Right ventricle myocardium inferior (tissue), 1 donor: Measurements from ENCODE around the gene NTMT1. TPM values are rescaled to one million over a fixed set of nuclear protein-coding genes. Genes with fewer than 3 reads are reported as not detected.

Source experiments
- ATAC-seq: fragments of 200-7000 bp; cut with Tn5 transposase; one replicate; pipeline ENCODE4 v1.9.1; 2020; ENCODE audit warnings: mild to moderate bottlenecking, moderate library complexity
- DNase-seq: peaks from one replicate; pipeline ENCODE4 v3.0.0; 2021; ENCODE audit errors: missing footprints
- intact Hi-C: fragments of 100-400 bp; cut with DNase I; formaldehyde crosslinking; loops from one replicate; pipeline ENCODE4 v1.11.0; 2022
- total RNA-seq: library from RNA; stranded (reverse); fragmentation: NEBNext Ultra II Directional; extraction: Animal tissue kit (Norgen Biotek cat#: 25700); gene quantifications from one replicate; pipeline ENCODE4 v1.2.1, GENCODE V29; 2021
- donor health status: DM: no; HTN: yes; CAD: no; lungs with severe emphysema.

Gene NTMT1
- total RNA-seq, 1 donor from 2014 or later = 72.1 TPM

DNA sequence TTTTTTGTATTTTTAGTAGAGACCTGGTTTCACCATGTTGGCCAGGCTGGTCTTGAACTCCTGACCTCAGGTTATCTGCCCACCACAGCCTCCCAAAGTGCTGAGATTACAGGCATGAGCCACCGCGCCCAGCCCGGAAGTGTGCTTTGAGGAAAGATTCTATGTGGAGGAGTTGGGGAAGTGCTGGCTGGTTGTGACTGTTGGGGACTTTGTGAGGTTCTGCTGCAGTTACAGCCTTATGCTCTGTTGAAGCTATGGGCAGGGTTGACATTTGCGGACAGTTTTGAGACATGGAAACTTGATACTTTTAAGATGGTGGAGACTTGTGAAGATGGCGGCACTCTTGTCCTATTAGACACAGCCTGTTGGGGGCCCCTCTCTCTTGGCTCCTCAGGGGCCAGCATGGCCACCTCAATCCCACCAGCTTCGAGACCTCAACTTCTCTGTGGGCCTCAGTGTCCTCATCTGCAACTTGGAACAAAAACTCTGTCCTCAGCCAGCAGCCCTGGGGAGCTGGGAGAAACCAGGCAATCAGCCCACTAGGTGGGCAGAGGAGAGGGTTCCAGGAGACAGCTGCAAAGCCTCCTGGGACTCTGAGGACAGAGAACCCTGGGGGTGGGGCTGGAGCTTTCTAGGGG, 29.9 kb upstream of the NTMT1 start:
- intact Hi-C loops = no loop called here
- no peak for ATAC-seq
- DNase-seq = no peak

DNA sequence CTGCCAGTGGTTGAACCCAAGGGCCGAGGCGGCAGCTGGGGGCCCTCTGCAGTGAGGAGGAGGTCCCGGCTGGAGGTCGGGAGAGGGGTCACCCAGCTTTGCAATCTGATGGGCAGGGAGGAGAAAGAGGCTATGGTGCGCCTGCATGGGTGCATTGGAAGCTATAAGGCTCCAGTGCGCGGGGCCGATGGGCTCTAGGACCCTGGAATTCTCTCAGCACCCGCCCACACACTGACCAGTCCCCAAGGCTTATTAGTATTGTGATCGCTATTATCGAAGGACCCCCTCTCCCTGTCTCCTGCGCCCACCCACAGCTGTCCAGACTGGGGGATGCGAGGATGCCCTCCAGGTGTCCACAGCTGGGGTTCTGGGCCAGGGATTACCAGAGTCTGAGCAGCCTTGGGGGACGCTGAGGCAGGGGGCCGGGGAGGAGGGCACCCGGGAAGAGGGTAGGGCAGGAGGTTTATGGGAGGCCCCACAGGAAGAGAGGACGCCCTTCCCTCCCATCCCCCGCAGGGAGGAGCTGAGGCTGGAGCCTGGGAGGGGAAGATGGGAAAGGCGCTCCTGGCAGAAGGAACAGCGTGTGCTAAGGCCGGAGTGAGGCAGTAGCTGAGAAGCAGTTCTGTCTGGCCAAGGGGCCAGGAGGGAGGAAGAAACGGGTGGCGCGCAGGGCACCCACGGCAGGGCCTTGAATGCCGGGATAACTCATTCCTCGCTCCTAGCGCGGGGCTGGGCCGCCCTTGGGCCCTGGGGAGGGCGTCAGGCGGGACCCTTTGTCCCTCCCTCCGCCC, 29.2 kb upstream of the NTMT1 start:
- intact Hi-C loops = no loop called here
- ATAC-seq (peak; percentile 85), DNase-seq (peak; percentile 77)

DNA sequence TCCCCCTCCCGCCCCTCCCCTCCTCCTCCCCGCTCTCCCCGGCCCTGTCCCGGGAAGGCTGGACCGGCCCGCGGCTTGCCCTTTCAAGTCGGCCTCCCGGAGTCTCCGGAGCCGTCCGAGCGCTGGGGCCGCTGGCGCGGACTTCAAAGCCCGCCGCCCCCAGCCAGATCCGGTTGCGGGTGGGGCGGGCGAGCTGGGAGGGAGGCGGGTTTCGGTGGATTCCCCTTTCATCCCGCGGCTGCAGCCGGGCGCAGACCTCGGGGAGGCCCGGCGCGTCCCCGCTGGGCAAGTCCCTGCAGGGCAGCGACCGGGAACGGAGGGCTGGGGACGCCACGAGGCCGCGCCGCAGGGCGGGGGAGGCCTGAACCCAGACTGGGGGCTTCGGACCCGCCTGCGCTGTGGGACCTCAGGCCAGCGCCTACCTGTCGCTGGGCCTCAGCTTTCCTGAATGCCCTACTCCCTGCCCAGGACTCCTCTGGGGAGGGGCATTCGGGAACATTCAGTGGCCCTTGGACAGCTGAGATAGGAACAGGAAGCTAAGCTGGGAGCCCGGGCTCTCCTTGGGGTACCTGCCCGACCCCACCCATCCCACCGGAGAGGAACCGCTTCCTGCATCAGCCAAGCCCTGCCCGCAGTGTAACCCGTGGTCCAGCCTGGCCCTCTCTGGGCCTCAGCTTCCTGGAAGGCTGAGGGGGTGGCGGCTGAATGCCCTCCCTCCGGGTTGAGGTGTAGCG, 28.4 kb upstream of the NTMT1 start:
- ATAC-seq (peak; percentile 57), DNase-seq (peak; percentile 88)
- intact Hi-C loops = no loop called here

DNA sequence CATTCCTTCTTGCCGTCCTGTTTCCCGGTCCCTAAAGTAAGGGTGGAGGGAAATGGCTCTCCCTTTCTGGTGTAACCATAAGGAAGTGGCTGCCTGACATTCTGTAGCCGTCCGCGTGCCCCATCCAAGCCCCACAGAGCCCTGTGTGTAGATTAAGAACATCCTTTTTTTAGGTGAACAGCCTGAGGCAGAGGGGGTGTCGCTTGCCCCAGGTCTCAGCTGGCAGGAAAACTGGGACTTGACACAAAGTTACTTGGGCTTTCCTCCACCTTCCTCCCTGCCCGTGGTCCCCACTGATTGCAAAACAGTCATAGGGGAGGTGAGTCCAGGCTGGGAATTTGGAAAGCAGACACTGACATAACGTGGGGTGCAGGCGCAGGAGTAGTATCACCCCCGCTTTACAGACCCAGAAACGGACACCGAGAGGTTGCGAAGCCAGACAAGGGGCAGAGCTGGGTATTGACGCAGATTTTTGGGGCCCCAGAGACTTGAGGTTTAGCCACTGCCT, 27.8 kb upstream of the NTMT1 start:
- DNase-seq = no peak
- no peak for ATAC-seq
- intact Hi-C loops = no loop called here

DNA sequence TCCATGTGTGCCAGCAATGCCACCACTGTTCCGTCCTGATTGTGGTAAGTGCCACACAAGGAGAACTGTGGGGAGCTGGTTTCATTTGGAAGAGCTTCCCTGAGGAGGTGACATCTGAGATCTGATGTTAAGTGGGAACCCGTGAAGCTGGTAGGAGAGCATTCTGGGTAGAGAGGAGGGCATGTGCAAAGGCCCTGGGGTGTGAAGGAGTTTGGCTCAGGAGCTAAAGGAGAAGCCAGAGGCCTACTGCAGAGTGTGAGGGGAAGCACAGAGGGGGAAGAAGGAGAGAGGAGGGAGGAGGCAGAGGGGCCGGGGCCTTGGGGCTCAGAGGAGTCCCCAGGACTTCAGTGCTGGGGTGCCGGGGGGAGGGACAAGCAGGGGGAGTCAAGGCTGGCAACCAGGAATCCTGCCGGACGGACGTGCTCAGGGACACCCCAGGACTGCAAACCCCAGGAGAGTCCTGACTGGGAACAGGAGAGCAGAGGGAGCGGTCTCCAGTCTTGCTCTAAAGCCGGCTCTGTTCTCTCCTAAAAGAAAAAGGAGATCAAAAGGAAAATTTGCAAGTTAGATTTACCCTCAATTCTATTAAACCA, 24.8 kb upstream of the NTMT1 start:
- ATAC-seq (no peak), DNase-seq (no peak)
- intact Hi-C loops = no loop called here

DNA sequence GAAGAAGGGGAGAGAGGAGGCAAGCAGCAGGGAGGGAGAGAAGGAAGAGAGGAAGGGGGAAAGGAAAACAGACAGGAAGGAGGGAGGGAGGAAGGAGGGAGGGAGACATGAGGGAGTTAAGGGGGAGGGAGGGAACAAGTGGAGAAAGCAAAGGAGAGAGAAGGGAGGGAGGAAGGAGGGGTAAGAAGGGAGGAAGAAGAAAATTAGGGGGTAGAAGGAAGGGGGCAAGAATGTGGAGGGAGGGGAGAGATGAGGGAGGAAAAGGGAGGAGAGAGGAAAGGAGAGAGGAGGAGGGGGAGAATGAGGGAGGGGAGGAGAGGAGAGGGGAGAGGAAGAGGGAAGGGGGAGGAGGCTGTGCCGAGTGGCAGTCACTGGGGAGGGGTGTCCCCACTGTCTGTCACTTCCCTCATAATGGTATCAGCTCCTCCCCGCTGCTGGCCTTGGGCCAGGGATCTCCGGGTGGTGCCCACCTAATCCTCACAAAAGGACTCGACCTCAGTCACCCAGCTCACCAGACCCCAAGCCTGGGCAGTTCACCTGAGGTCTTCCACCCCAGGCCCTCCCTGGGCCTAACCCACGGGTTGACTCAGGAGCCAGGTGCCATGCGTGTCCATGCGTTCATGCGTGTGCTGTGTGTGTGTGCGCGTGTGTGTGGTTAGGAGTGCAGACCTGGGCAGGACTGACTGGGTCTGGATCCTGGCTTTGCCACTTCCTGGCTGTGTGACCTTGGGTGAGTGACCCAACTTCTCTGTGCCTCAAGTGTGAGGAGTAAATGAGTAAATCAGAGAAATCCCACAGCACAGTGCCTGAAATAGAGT, 23.2 kb upstream of the NTMT1 start:
- intact Hi-C loops = no loop called here
- DNase-seq (no peak), ATAC-seq (no peak)

DNA sequence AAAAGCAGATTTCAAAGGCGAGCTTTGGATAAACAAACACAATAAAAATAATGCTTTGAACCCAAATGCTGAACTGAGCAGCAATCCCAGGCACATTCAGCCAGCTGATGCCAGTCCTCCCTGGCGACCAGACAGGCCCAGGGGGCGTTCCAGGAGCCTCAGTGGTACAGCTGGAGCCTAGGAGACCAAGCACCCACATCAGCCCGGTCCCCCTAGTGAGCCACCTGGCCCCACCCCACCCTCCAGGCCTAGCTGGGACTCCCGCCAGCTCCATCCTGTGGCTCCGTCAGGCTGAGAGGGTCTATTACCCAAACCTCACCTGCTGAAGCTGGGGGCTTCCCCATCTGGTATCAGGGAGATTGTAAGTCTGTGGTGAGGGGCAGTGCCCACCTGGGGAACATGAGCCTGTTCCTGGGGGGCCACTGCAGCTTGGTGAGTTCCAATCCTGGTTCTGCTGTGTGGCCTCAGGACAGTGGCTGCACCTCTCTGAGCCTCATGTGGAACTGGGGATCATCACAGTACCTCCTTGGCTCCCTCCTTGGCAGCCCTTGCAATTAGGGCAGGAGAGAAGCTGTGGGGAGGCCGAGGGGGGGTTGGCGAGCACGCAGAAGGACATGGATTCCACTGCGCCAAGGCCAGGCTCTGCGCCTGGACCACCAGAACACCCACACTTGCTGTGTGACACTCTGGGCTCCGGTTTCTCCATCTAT, 21.8 kb upstream of the NTMT1 start:
- intact Hi-C loops = no loop called here
- DNase-seq (no peak), ATAC-seq (no peak)

DNA sequence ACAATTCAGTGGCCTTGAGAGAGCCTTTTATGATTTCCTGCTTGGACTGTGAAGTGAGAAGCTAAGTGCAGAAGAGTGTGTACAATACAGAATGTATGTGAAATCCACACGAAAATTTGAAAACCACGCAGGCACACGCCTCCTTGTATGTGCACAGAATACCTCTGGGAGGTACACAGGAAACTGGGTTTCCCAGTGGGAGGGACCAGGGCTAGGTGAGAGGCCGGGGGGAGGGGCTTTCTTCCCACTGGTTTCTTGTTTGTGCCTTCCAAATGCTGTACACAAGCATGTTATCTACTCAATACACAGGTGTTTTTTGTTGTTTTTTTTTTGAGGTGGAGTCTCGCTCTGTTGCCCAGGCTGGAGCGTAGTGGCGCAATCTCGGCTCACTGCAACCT, 21.2 kb upstream of the NTMT1 start:
- DNase-seq (no peak), ATAC-seq (no peak)
- intact Hi-C loops = loop anchor here (5.0 kb wide), 1 partner anchor 117 kb away; no protein-coding TSS in a partner anchor

DNA sequence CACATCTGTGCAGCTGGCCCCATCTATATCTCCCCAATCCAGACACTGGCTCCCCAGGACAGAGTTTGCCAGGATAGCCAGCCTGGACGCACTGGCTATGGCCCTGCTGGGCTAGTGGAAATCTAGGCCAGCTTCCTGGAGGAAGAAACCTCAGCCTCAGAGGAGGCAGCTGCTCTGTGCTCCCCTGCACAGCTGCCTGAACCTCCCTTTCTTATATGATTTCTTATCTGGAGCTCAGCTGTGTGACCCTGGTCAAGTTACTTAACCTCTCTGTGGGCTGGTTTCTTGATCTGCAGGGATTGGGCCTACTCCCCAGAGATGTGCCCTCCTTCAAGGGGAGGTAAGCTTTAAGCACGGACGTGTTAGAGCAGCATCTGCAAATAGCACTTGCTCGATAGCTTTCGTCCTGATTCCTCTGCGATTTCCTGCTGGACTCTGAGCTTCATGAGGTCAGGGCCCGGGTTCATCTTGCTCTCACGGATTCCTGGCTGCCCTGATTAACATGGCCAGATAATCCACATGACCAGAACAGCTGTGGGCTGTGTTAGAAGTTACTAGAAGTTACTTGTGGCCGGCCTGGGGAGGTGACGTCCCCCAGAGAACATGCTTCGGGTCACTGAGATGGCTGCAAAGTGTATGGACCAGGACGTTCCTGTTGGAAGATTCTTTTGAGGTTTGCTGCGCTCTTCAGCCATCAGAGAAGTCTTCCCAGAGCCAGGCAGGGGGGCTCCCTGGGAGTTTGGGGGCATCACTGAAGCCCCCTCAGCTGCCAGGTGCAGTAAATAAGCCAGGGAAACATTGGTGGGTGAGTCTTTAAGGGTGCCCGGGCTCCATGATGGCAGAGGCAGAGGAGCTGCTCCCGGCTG, 19.6 kb upstream of the NTMT1 start:
- intact Hi-C loops = loop anchor here (2.0 to 5.0 kb wide), 2 partner anchors 119 to 148 kb away; no protein-coding TSS in a partner anchor
- ATAC-seq = peak; percentile 9
- no peak for DNase-seq

DNA sequence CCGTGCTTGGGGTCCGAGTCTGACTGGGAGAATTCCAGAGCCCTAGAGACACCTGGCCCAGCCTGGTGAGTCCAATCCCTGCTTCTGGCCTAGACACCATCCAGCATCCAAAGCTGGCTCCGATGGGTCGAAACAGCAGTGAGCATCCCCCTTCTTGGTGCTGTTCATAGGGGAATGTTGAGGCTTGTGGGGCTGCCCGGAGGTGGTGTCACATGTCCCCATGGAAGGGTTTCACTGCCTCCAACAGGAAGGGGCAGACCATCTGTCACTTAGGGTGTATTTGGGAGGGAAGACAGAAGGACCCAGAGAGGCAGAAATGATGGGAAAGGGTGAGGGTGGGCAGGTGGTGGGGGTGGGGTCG, 19.0 kb upstream of the NTMT1 start:
- DNase-seq = no peak
- intact Hi-C loops = loop anchor here (2.0 to 5.0 kb wide), 2 partner anchors 120 to 148 kb away; no protein-coding TSS in a partner anchor
- ATAC-seq = no peak

DNA sequence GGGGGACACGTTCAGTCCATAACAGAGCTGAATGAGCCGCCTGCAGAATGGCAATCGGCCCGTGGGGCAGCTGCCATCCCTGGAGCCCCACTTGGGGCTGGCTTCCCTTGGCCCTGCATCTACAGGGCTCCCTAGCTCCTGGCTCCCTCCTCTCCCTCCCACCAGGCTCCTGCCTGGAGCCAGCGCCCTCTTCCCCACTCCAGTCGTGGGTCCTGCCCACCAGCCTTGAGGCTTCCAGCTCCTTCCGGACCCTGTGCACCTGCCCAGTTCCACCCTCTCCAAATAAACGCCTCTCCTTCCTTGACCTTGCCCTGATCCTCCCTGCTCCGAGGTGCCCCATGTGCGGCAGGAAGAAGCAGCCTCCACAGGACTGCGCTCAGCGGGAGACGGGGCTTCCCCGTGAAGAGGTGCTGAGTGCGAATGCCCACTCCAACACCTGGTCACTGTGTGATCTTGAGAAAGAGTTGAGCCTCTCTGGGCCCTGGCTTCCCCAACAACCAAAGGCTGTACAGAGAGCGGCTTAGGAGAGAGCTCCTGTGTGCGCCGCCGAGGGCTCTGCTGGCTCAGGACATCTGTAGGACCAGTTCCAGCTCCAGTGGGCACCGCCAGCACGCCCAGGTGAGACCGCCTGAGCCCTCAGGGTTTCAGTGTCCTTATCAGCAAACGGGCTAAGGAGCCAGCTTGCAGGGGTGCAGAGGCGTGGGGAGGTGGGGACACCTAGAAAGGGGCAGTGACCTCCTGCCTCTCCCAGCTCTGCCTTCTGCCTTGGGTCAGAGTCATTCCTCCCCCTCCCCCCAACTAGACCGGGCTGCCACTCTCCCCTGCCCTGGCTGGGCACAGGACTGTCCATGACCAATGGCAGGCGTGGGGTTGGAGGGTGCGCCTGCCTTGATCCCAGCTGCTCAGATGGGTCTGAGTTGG, 17.1 kb upstream of the NTMT1 start:
- ATAC-seq (no peak), DNase-seq (no peak)
- intact Hi-C loops = loop anchor here (5.0 kb wide), 1 partner anchor 122 kb away; no protein-coding TSS in a partner anchor

DNA sequence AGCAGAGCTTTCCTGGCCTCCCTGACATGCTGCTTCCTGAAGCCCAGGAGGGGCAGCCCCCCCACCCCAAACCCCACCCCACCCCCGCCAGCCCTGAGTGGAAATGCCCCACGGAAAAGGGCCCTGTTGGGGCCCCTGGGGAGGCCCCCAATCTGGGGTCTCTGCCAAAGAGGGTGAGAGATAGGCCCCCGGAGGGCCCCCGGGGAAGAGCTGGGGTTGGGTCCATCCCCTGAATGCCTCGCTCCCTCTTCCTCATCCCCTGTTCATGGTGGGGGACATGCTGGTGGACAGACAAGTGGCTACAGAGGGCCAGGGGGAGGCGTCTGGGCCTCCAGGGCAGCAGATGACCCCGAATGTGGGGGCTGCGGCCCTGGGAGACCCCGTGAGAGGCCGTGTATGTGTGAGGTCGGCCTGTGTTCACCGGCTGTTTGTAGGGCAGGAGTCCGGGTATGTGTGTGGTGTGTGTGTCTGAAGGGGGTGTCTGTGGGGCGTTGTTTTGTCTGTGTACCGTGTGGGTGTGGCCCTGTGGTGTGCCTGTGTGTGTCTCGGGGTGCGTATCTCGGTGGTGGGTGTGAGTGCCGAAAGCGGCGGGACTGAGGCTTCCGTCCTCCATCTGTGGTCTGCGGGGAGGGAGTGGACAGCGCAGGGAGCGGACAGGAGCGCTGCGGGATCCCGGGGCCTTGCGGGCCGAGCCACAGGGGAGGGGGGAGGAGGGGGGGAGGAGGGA, 16.3 kb upstream of the NTMT1 start:
- ATAC-seq (no peak), DNase-seq (no peak)
- intact Hi-C loops = loop anchor here (1.0 to 5.0 kb wide), 6 partner anchors 122 to 479 kb away; no protein-coding TSS in a partner anchor

DNA sequence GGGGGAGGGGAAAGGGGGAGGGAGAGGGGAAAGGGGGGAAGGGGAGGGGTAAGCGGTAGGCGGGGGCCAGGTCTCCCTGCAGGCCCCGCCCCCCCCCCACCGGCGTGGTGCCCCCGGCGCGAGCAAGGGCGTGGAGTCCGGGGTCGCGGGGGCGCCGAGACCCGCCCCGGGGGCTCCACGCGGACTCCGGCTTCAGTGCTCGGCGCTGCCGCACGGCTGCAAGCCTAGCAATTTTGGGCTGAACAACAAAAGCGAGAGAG, 15.8 kb upstream of the NTMT1 start:
- no peak for DNase-seq
- intact Hi-C loops = loop anchor here (1.0 to 5.0 kb wide), 5 partner anchors 228 to 479 kb away; no protein-coding TSS in a partner anchor
- ATAC-seq = peak; percentile 0

DNA sequence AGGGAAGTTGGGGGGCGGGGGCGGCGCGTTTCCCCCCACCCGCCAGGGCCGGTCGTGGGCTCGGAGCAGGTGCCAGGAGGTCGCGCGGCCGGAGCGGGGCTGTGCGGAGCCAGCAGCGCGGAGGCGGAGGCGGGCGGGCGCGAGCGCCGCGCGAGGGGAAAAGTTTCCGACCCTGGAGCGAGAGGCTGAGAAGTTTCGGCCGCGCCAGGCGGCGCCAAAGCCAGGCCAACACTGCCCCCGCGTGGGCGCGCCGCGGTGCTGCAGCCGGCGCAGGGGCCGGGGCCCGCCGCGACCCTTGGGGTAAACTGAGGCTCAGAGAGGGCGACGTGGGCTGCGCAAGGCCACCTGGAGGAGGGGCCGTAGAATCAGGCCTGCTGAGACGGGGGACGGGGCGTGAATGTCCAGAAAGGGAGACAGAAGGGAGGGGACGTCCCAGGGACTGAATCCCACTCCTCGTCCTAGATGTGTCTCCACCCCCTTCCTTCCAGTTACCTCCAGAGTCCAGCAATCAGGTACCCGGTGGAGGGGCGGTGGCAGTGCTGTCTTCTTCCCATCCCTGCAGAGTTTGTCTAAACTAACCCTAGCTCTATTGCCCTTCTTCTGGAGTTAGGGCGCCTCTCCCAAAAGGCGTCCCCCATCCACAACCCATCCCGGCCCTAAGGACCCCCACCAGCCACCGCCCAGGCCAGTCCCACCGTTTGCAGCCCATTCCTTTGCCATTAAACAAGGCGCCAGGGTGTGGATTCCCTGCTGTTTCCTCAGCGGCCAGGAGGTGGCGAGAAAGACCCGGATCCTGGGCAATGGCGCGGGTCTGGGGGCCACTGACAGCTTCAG, 15.3 kb upstream of the NTMT1 start:
- peak; percentile 89 for DNase-seq
- intact Hi-C loops = loop anchor here (1.0 to 5.0 kb wide), 5 partner anchors 228 to 480 kb away; no protein-coding TSS in a partner anchor
- ATAC-seq = peak; percentile 53
